ENCODE data around the gene CCDC30. TPM values are rescaled to one million over a fixed set of nuclear protein-coding genes. Genes with fewer than 3 reads are reported as not detected.

The CCDC30 gene
- total and polyA plus RNA-seq, 4 experiments from 2014 or later, result 2.5 to 7.1 (median 5.2) TPM

GRCh38 chr1:42552636-42553035 lies 89.5 kb downstream of the CCDC30 start:
- H3K27ac Mint-ChIP-seq, result no peak overlapping the region
- Histone ChIP-seq H3K9me3 (ENCODE audit: control insufficient read depth in 1 of 2, low read length in 2 of 2) (no peaks in the 10 kb centered on the region), H3K36me3 (ENCODE audit: insufficient read depth, low read length) (no peaks in the 10 kb centered on the region), H3K27me3 (ENCODE audit: insufficient read depth, low read length) (no peaks in the 10 kb centered on the region), H3K27ac (ENCODE audit: low read depth, low read length) (no peak overlapping the region), H3K4me3 (ENCODE audit: low read length in 2 of 2) (no peak overlapping the region), H3K4me1 (ENCODE audit: insufficient read depth, low read length) (no peaks in the 10 kb centered on the region)
- H3K27me3 Mint-ChIP-seq, result peaks cover 0 to 2% of the 10 kb centered on the region in 2 donors
- no peak for DNase-seq
- H3K36me3 Mint-ChIP-seq, result peaks cover 2 to 26% of the 10 kb centered on the region in 2 donors
- H3K4me1 Mint-ChIP-seq, result no peaks in the 10 kb centered on the region
- peaks cover 0 to 2% (median 0%) of the 10 kb centered on the region in 8 donors for H3K9me3 Mint-ChIP-seq
- intact Hi-C loops (cut with micrococcal nuclease), result no loop called here
- ChIA-PET CTCF (ENCODE audit: partially characterized antibody) (no interaction called here), POLR2A (ENCODE audit: partially characterized antibody) (no interaction called here)
- no peak overlapping the region for H3K4me3 Mint-ChIP-seq

GRCh38 chr1:42557230-42557851 lies 94.3 kb downstream of the CCDC30 start:
- POLR2A ChIA-PET (ENCODE audit: partially characterized antibody), result no interaction called here
- Mint-ChIP-seq H3K27me3 (no peaks in the 10 kb centered on the region), H3K36me3 (peaks cover 5 to 30% of the 10 kb centered on the region in 2 donors), H3K4me1 (peaks cover 0 to 1% (median 0%) of the 10 kb centered on the region in 4 donors), H3K9me3 (peaks cover 0 to 14% (median 6%) of the 10 kb centered on the region in 8 donors), H3K4me3 (no peak overlapping the region), H3K27ac (no peak overlapping the region)
- intact Hi-C loops (cut with micrococcal nuclease), result no loop called here
- CTCF ChIA-PET (ENCODE audit: partially characterized antibody), result no interaction called here
- Histone ChIP-seq H3K4me1 (ENCODE audit: insufficient read depth, low read length) (no peaks in the 10 kb centered on the region), H3K27ac (ENCODE audit: low read depth, low read length) (no peak overlapping the region), H3K9me3 (ENCODE audit: control insufficient read depth in 1 of 2, low read length in 2 of 2) (no peaks in the 10 kb centered on the region), H3K36me3 (ENCODE audit: insufficient read depth, low read length) (no peaks in the 10 kb centered on the region), H3K27me3 (ENCODE audit: insufficient read depth, low read length) (no peaks in the 10 kb centered on the region), H3K4me3 (ENCODE audit: low read length in 2 of 2) (no peak overlapping the region)
- no peak for DNase-seq

- Mint-ChIP-seq H3K4me1 (peaks cover 0 to 1% (median 0%) of the 10 kb centered on the region in 4 donors), H3K27me3 (no peaks in the 10 kb centered on the region), H3K4me3 (no peak overlapping the region), H3K9me3 (peaks cover 0 to 4% (median 0%) of the 10 kb centered on the region in 8 donors), H3K36me3 (peaks cover 0 to 11% of the 10 kb centered on the region in 2 donors), H3K27ac (no peak overlapping the region)
- Histone ChIP-seq H3K4me1 (ENCODE audit: insufficient read depth, low read length) (no peaks in the 10 kb centered on the region), H3K36me3 (ENCODE audit: insufficient read depth, low read length) (no peaks in the 10 kb centered on the region), H3K4me3 (ENCODE audit: low read length in 2 of 2) (no peak overlapping the region), H3K9me3 (ENCODE audit: control insufficient read depth in 1 of 2, low read length in 2 of 2) (no peaks in the 10 kb centered on the region), H3K27me3 (ENCODE audit: insufficient read depth, low read length) (no peaks in the 10 kb centered on the region), H3K27ac (ENCODE audit: low read depth, low read length) (no peak overlapping the region)
- intact Hi-C loops (cut with micrococcal nuclease), result no loop called here
- ChIA-PET POLR2A (ENCODE audit: partially characterized antibody) (no interaction called here), CTCF (ENCODE audit: partially characterized antibody) (no interaction called here)
- DNase-seq, result no peak
Observed at GRCh38 chr1:42567038-42567437, 104.0 kb downstream of the CCDC30 start.

DNA sequence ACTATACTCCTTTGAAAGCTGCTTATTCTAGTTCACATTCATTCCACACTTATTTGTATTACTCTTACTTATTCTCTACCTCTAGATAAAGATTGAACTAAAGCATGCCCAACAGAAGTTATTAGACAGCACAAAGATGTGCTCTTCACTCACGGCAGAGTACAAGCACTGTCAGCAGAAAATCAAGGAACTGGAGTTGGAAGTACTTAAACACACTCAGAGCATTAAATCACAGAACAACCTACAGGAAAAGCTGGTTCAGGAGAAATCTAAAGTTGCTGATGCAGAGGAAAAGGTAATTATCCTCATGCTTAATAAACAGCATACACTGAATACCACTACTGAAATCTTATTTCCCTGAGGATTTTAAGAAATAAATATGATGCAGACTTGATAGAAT lies 113.8 kb downstream of the CCDC30 start:
- Histone ChIP-seq H3K9me3 (ENCODE audit: control insufficient read depth in 1 of 2, low read length in 2 of 2) (no peaks in the 10 kb centered on the region), H3K4me3 (ENCODE audit: low read length in 2 of 2) (no peak overlapping the region), H3K27me3 (ENCODE audit: insufficient read depth, low read length) (no peaks in the 10 kb centered on the region), H3K36me3 (ENCODE audit: insufficient read depth, low read length) (no peaks in the 10 kb centered on the region), H3K4me1 (ENCODE audit: insufficient read depth, low read length) (no peaks in the 10 kb centered on the region), H3K27ac (ENCODE audit: low read depth, low read length) (no peak overlapping the region)
- Mint-ChIP-seq H3K4me3 (no peak overlapping the region), H3K27ac (no peak overlapping the region), H3K4me1 (no peaks in the 10 kb centered on the region), H3K9me3 (no peaks in the 10 kb centered on the region), H3K36me3 (peaks cover 0 to 3% of the 10 kb centered on the region in 2 donors), H3K27me3 (no peaks in the 10 kb centered on the region)
- ChIA-PET POLR2A (ENCODE audit: partially characterized antibody) (interaction anchor here (1.3 kb wide), 1 partner anchor 190 kb away, joined by 4 read pairs; the partner anchor contains the start of genes C1orf50 and P3H1), CTCF (ENCODE audit: partially characterized antibody) (interaction anchor here (0.8 to 4.9 kb wide), 5 partner anchors 21 to 497 kb away, joined by 3 to 34 read pairs (median 3); no protein-coding TSS in a partner anchor)
- DNase-seq, result no peak
- intact Hi-C loops (cut with micrococcal nuclease), result loop anchor here (5.0 to 10.0 kb wide), 2 partner anchors 155 to 262 kb away; no protein-coding TSS in a partner anchor

DNA sequence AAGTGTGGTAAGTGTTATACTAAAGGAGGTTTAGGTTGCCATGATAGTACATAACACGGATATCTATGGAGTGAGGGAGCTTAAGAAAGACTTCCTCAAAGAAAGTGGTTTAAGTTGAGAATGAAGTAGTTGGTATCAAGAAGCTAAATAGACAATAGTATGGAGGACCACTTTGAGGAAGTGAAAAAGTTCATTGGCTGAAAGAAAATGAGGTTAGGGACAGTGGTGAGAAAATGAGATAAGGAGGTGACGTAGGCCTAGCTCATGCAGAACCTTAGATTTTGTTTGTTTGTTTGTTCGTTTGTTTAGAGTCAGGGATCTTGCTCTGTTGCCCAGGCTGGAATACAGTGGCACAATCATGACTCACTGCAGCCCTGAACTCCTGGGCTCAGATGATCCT lies 122.9 kb downstream of the CCDC30 start:
- no peaks in the 10 kb centered on the region for H3K4me1 Mint-ChIP-seq
- Histone ChIP-seq H3K36me3 (ENCODE audit: insufficient read depth, low read length) (no peaks in the 10 kb centered on the region), H3K27ac (ENCODE audit: low read depth, low read length) (no peak overlapping the region), H3K4me3 (ENCODE audit: low read length in 2 of 2) (no peak overlapping the region), H3K27me3 (ENCODE audit: insufficient read depth, low read length) (no peaks in the 10 kb centered on the region), H3K9me3 (ENCODE audit: control insufficient read depth in 1 of 2, low read length in 2 of 2) (no peaks in the 10 kb centered on the region), H3K4me1 (ENCODE audit: insufficient read depth, low read length) (no peaks in the 10 kb centered on the region)
- no peak for DNase-seq
- no peak overlapping the region for H3K27ac Mint-ChIP-seq
- ChIA-PET POLR2A (ENCODE audit: partially characterized antibody) (no interaction called here), CTCF (ENCODE audit: partially characterized antibody) (interaction anchor here (0.6 kb wide), 1 partner anchor 526 kb away, joined by 3 read pairs; no protein-coding TSS in a partner anchor)
- peaks cover 0 to 25% (median 18%) of the 10 kb centered on the region in 8 donors for H3K9me3 Mint-ChIP-seq
- H3K36me3 Mint-ChIP-seq, result peaks cover 22 to 46% of the 10 kb centered on the region in 2 donors
- H3K4me3 Mint-ChIP-seq, result no peak overlapping the region
- no peaks in the 10 kb centered on the region for H3K27me3 Mint-ChIP-seq
- intact Hi-C loops (cut with micrococcal nuclease), result no loop called here

DNA sequence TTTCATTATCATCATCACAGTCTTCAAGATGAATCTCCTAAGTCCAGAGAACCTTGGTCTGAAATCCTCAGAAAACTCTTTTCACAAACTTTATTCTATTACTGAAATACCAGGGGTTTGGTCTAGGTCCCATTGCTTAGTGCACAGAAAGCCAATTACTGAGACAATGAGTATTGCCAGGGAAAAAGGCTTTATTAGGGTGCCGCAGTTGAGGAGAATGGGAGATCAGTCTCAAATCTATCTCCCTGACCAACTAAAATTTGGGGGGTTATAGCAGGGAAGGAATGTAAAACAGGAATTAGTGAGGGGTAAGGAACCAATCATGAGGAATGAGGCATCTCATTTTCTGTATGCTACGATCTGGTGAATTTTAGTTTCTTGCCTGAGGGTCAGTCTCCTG lies 124.7 kb downstream of the CCDC30 start:
- ChIA-PET POLR2A (ENCODE audit: partially characterized antibody) (no interaction called here), CTCF (ENCODE audit: partially characterized antibody) (no interaction called here)
- Histone ChIP-seq H3K27me3 (ENCODE audit: insufficient read depth, low read length) (no peaks in the 10 kb centered on the region), H3K36me3 (ENCODE audit: insufficient read depth, low read length) (no peaks in the 10 kb centered on the region), H3K9me3 (ENCODE audit: control insufficient read depth in 1 of 2, low read length in 2 of 2) (no peaks in the 10 kb centered on the region), H3K4me3 (ENCODE audit: low read length in 2 of 2) (no peak overlapping the region), H3K4me1 (ENCODE audit: insufficient read depth, low read length) (no peaks in the 10 kb centered on the region), H3K27ac (ENCODE audit: low read depth, low read length) (no peak overlapping the region)
- Mint-ChIP-seq H3K4me3 (no peak overlapping the region), H3K36me3 (peaks cover 22 to 56% of the 10 kb centered on the region in 2 donors), H3K27me3 (no peaks in the 10 kb centered on the region), H3K9me3 (peaks cover 0 to 25% (median 18%) of the 10 kb centered on the region in 8 donors), H3K27ac (no peak overlapping the region), H3K4me1 (no peaks in the 10 kb centered on the region)
- DNase-seq, result no peak
- intact Hi-C loops (cut with micrococcal nuclease), result no loop called here

GRCh38 chr1:42592811-42593210 lies 129.7 kb downstream of the CCDC30 start:
- Mint-ChIP-seq H3K27ac (no peak overlapping the region), H3K9me3 (peaks cover 0 to 15% (median 9%) of the 10 kb centered on the region in 8 donors), H3K36me3 (peaks cover 14 to 48% of the 10 kb centered on the region in 2 donors), H3K27me3 (peaks cover 1 to 3% of the 10 kb centered on the region in 2 donors), H3K4me3 (no peak overlapping the region), H3K4me1 (no peaks in the 10 kb centered on the region)
- Histone ChIP-seq H3K9me3 (ENCODE audit: control insufficient read depth in 1 of 2, low read length in 2 of 2) (no peaks in the 10 kb centered on the region), H3K4me3 (ENCODE audit: low read length in 2 of 2) (no peak overlapping the region), H3K4me1 (ENCODE audit: insufficient read depth, low read length) (no peaks in the 10 kb centered on the region), H3K27me3 (ENCODE audit: insufficient read depth, low read length) (no peaks in the 10 kb centered on the region), H3K27ac (ENCODE audit: low read depth, low read length) (no peak overlapping the region), H3K36me3 (ENCODE audit: insufficient read depth, low read length) (no peaks in the 10 kb centered on the region)
- ChIA-PET POLR2A (ENCODE audit: partially characterized antibody) (no interaction called here), CTCF (ENCODE audit: partially characterized antibody) (no interaction called here)
- intact Hi-C loops (cut with micrococcal nuclease), result no loop called here
- DNase-seq, result no peak

All from CD4-positive, alpha-beta memory T cell (primary cell).